ELF-1 (cell line): Measurements from ENCODE around the gene CAST.
A peak's percentile ranks its signal among the peaks of the same experiment; 100 is the strongest.

ENCODE experiments used
- DNase-seq: peaks from one replicate; pipeline ENCODE4 v3.0.0-alpha.2; 2016; ENCODE audit warnings: low read depth, low spot score

The CAST gene

GRCh38 chr5:96645091-96645490, 17.1 kb upstream of the CAST start:
- DNase-seq, result no peak

GRCh38 chr5:96648023-96648422, 14.2 kb upstream of the CAST start:
- DNase-seq, result no peak

- DNase-seq, result no peak
Measured at GRCh38 chr5:96648593-96648992, 13.6 kb upstream of the CAST start.

GRCh38 chr5:96649251-96649662, 12.9 kb upstream of the CAST start:
- no peak for DNase-seq

GRCh38 chr5:96649681-96650540, 12.3 kb upstream of the CAST start:
- DNase-seq, result no peak

- DNase-seq, result no peak
Measured at GRCh38 chr5:96651047-96651446, 11.1 kb upstream of the CAST start.

- no peak for DNase-seq
Measured at GRCh38 chr5:96651948-96652753, 10.0 kb upstream of the CAST start.

- peak; percentile 67 for DNase-seq
Measured at GRCh38 chr5:96652769-96653454, 9.3 kb upstream of the CAST start.

- no peak for DNase-seq
Measured at GRCh38 chr5:96654209-96654608, 8.0 kb upstream of the CAST start.

- DNase-seq, result no peak
Measured at GRCh38 chr5:96655085-96655484, 7.1 kb upstream of the CAST start.

- no peak for DNase-seq
Measured at GRCh38 chr5:96655506-96655905, 6.7 kb upstream of the CAST start.

GRCh38 chr5:96657068-96657467, 5.1 kb upstream of the CAST start:
- DNase-seq, result no peak

GRCh38 chr5:96658272-96658671, 3.9 kb upstream of the CAST start:
- peak; percentile 26 for DNase-seq

GRCh38 chr5:96659170-96659569, 3.0 kb upstream of the CAST start:
- no peak for DNase-seq

- DNase-seq, result peak; percentile 43
Measured at GRCh38 chr5:96660971-96661854, 963 bp upstream of the CAST start.

- peak; percentile 90 for DNase-seq
Measured at GRCh38 chr5:96662725-96663518, 746 bp downstream of the CAST start.

- no peak for DNase-seq
Measured at GRCh38 chr5:96663608-96664007, 1.4 kb downstream of the CAST start.

GRCh38 chr5:96664669-96665068, 2.5 kb downstream of the CAST start:
- no peak for DNase-seq

GRCh38 chr5:96668725-96669124, 6.5 kb downstream of the CAST start:
- no peak for DNase-seq

- no peak for DNase-seq
Measured at GRCh38 chr5:96669909-96670308, 7.7 kb downstream of the CAST start.
